GM23338 (cell line): Measurements from ENCODE around the gene SRP72.

Source experiments
- CREB1 ChIP-seq: fragments of 250-450 bp; sonication (Bioruptor Pico); IDR thresholded peaks from 2 replicates; pipeline ENCODE4 v1.5.0; 2020; ENCODE audit warnings: low read depth, mild to moderate bottlenecking, moderate library complexity
- CTCF ChIP-seq, 2 experiments: fragments of 200-600 bp in 1 of 2; sonication (generic) in 1 of 2; conservative IDR thresholded peaks; 2 replicates each; pipeline versions ENCODE4 v1.5.1 to v1.6.1; 2016 to 2017; ENCODE audit warnings: antibody characterized with exemption in 2 of 2, low read depth in 2 of 2, mild to moderate bottlenecking in 2 of 2, moderate library complexity in 1 of 2
- ETS1 ChIP-seq: IDR thresholded peaks from 2 replicates; pipeline ENCODE4 v1.6.1; 2016; ENCODE audit warnings: antibody characterized with exemption
- EZH2 ChIP-seq: fragments of 200-600 bp; sonication (generic); IDR thresholded peaks from one replicate; pipeline ENCODE4 v1.8.0; 2017; ENCODE audit warnings: antibody characterized with exemption, mild to moderate bottlenecking, low read depth; ENCODE audit not compliant: unreplicated experiment
- EZH2phosphoT487 ChIP-seq: fragments of 200-600 bp; sonication (generic); IDR thresholded peaks from one replicate; pipeline ENCODE4 v1.8.1; 2018; ENCODE audit warnings: antibody characterized with exemption; ENCODE audit not compliant: unreplicated experiment
- JUNB ChIP-seq: IDR thresholded peaks from one replicate; pipeline ENCODE4 v1.6.1; 2016; ENCODE audit warnings: antibody characterized with exemption; ENCODE audit not compliant: unreplicated experiment
- POLR2AphosphoS5 ChIP-seq: IDR thresholded peaks from 2 replicates; pipeline ENCODE4 v1.6.1; 2016; ENCODE audit warnings: antibody characterized with exemption, low read depth
- REST ChIP-seq: IDR thresholded peaks from one replicate; pipeline ENCODE4 v1.6.1; 2018; ENCODE audit warnings: antibody characterized with exemption; ENCODE audit not compliant: unreplicated experiment
- STAT1 ChIP-seq: IDR thresholded peaks from one replicate; pipeline ENCODE4 v1.6.1; 2016; ENCODE audit warnings: antibody characterized with exemption; ENCODE audit not compliant: unreplicated experiment
- ZNF114 ChIP-seq: fragments of 250-450 bp; sonication (Bioruptor Pico); IDR thresholded peaks from 2 replicates; pipeline ENCODE4 v1.5.0; 2020; ENCODE audit warnings: mild to moderate bottlenecking, moderate library complexity
- ZNF331 ChIP-seq: fragments of 250-450 bp; sonication (Bioruptor Pico); IDR thresholded peaks from 2 replicates; pipeline ENCODE4 v1.5.0; 2020; ENCODE audit warnings: low read depth, mild to moderate bottlenecking, moderate library complexity
- ZNF462 ChIP-seq: fragments of 250-450 bp; sonication (Bioruptor Pico); IDR thresholded peaks from 2 replicates; pipeline ENCODE4 v1.5.0; 2020; ENCODE audit warnings: mild to moderate bottlenecking, moderate library complexity

GRCh38 chr4:56480691-56481090, 13.3 kb downstream of the SRP72 start:
- TF ChIP-seq CTCF (conservative IDR thresholded peaks at IDR 0.05; ENCODE audit: low read depth in 2 of 2) (no peak), EZH2phosphoT487 (no peak), REST (no peak), ETS1 (no peak), POLR2AphosphoS5 (no peak), EZH2 (no peak), JUNB (no peak), ZNF114 (CRISPR knock-in tag) (no peak), CREB1 (CRISPR knock-in tag) (no peak), ZNF462 (no peak), STAT1 (no peak), ZNF331 (CRISPR knock-in tag) (no peak)
